T-helper 1 cell (primary cell): ENCODE data around the gene GPR55.
"Not testable (repeated sequence)": the region's sequence is repeated elsewhere in the genome, so short reads cannot be mapped to it uniquely, and the experiment has no call there.

ENCODE experiments used
- DNase-seq, 5 donors: peaks; one replicate each; pipeline ENCODE4 v3.0.0-alpha.2; 2012 to 2020
- total RNA-seq, 4 donors: gene quantifications; one replicate each; lab custom pipeline; 2026; lab: John Stamatoyannopoulos, UW

The GPR55 gene, protein sequence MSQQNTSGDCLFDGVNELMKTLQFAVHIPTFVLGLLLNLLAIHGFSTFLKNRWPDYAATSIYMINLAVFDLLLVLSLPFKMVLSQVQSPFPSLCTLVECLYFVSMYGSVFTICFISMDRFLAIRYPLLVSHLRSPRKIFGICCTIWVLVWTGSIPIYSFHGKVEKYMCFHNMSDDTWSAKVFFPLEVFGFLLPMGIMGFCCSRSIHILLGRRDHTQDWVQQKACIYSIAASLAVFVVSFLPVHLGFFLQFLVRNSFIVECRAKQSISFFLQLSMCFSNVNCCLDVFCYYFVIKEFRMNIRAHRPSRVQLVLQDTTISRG
- total RNA-seq = 4.5 to 21.1 (median 13.4) reads per million in 4 donors

DNA sequence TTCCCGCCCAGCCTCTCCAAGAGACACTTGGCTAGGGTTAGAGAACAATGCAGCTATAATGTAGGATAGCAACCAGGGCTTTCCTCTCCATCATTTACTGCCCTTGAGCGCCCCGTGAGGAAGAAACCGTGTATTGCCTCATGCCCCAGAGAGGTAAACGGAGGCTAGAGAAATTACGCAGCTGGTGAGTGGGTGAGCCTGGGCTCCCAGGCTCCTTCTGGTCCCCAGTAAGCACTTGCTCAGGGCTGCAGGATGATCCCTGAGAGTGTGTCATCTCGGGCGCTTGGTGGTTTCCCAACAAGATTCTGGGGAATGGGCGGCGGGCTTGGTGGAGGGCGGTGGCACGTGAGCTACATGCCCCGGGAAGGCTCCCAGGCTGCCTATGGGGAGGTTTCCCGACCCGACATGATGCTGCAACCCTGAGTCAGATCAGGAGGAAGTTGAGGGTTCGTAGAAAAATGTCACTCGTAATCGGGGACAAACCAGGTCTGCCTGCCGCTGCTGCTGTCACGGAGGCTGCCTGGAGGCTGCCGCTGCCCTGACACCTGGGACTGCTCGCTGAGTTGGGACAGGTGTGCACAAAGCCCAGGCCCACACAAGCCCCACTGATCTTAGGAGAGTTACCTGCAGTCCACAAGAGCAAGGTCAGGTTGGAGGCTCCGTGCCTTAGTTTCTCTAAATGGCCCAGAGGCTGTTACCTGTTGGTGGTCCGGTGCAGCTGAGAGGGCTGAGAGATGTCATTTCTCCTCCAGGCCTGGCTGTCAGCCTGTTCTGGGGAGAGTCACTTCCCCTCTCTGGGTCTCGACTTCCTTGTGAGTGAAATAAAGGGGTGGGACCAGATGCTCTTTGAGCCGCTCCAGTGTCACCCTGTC, at the start of gene GPR55:
Gene GPR55 (minus strand): TSS at position 773 of the 872 bp plus-strand sequence. CDS start 14,280 bp downstream, outside the sequence.
- DNase-seq = peak in 3 of 5 donors; percentile 34 to 83 (median 40)

DNA sequence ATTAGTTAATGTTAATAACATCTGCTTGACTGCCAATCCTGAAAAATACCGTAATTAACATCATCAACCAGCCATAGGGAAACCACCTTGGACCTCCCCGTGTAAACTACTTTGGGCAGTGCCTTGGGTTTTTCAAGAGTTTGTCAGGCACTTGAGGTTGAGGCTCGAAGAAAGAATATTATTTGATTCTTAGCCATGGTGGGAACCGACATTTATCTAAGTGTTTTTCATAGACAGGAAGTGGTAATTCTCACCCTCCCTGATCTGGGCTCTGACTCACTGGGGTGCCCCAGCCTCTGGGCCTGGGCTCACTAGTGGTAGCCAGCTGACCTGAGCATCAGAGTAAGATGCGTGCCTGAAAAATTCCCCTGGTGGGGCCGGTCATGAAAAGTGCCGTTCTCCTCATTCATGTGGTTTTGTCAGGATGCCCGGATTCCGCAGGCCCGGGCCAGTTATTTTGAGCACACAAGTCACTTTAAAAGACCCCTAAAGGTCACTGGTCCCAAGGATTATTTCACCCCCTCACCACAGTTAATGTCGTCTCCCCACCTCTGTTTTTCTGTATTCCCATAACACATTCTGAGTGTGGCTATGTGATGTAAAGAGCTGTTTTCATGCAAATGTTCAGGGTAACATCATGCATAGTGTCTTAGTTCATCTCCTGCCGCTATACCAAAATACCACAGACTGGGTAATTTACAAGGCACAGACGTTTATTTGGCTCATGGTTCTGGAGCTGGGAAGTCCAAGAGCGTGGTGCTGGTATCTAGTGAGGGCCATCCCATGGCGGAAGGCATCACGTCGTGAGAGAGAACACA, 49.3 kb upstream of the GPR55 start:
- peak; percentile 55 to 86 (median 62) for DNase-seq

DNA sequence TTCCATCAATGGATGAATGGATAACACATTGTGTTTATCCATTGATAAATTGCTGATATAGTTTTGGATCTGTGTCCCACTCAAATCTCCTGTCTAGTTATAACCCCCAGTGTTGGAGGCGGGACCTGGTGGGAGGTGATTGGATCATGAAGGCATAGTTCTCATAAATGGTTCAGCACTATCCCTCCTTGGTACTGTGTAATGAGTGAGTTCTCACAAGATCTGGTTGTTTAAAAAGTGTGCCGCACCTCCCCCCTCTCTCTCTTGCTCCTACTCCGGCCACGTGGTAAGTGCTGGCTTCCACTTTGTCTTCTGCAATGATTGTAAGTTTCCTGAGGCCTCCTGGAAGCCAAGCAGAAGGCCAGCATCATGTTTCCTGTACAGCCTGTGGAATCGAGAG, 47.0 kb upstream of the GPR55 start:
- DNase-seq = no peak

DNA sequence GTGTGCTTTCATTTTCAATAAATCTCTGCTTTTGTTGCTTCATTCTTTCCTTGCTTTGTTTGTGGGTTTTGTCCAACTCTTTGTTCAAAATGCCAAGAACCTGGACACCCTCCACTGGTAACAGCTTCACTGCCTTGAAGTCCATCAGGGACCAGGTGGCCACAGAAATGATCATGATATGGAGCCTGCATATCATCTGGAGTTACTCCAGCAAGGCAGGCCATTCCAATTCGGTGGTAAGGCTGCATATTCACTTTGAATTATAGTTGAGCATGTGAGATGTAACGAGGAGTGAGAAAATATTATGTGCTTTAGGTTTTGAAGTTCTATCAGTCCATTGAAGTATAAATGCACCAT, 44.6 kb upstream of the GPR55 start:
- DNase-seq = no peak

DNA sequence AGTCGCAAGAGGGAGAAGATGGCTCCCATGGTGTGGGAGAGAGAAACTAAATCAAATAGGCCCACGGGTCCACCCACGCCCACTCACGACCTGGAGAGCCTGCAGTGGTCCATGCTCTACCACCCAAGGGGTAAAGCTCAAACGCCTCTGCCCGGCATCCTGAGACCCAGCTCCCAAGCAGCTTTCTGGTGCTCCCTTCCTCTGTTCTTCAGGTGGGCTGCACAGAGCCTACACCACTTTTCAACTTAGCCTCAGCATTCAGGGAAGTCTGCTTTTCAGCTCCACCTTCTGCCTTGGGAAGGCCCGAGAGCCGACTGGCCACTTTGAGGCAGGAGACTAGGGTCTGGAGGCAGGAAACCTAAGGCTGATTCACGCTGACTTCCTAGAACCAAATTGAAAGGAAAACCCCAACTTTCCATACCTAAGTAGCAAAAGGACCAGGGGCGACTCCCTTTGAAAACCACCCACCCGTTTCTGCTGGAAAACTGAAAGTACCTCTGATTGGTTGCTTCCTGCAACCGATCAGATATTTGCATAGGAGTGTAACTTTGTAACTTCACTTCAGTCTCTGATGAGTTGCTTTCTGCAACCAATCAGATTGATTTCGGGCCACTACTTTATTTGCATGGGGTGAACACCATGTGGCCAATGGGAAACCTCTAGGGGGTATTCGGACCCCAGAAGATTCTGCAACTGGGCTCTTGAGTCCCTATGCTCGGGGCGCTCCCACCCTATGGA, 44.0 kb upstream of the GPR55 start:
- no peak for DNase-seq

DNA sequence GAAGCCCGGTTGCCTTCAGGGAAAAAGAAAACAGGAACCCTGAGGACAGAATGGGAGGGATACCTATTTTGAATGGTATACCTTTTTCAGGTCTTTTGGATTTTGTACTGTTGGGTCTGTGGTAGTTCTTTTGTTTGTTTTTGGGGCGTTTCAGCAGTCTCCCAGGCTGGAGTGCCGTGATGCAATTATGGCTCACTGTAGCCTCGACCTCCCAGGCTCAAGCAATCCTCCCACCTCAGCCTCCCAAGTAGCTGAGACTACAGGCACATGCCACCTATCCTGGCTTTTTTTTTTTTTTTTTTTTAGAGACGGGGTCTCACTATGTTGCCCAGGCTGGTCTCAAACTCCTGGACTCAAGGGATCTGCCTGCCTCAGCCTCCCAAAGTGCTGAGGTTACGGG, 43.3 kb upstream of the GPR55 start:
- DNase-seq = not testable (repeated sequence)

DNA sequence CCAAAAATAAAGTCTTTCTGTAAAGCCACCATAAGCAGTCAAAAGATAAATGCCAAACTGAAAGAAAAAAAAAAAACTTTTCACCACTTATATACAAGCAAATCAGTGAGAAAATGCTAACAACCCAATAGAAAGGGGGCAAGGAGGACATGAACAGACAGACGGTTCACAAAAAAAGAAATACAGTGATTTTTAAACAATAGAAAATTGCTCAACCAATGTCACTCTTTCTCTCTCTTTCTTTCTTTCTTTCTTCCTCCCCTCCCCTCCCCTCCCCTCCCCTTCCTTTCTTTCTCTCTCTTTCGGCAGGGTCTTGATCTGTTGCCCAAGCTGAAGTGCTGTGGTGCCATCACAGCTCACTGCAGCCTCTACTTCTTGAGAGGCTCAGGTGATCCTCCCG, 42.1 kb upstream of the GPR55 start:
- no peak for DNase-seq

DNA sequence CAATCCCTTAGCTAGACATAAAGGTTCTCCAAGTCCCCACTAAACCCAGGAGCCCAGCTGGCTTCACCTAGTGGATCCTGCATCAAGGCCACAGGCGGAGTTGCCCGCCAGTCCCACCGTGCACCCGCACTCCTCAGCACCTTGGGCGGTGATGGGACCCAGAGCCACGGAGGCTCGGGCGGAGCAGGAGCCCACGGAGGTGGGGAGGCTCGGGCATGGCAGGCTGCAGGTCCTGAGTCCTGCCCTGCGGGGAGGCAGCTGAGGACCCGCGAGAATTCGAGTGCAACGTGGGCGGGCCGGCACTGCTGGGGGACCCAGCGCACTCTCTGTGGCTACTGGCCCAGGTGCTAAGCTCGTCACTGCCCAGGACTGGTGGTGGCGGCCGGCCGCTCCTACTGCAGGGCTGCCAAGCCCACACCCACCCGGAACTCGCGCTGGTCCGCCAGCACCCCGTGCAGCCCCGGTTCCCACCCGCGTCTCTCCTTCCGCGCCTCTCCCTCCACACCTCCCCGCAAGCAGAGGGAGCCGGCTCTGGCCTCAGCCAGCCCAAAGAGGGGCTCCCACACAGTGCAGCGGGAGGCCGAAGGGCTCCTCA, 39.2 kb upstream of the GPR55 start:
- no peak for DNase-seq

DNA sequence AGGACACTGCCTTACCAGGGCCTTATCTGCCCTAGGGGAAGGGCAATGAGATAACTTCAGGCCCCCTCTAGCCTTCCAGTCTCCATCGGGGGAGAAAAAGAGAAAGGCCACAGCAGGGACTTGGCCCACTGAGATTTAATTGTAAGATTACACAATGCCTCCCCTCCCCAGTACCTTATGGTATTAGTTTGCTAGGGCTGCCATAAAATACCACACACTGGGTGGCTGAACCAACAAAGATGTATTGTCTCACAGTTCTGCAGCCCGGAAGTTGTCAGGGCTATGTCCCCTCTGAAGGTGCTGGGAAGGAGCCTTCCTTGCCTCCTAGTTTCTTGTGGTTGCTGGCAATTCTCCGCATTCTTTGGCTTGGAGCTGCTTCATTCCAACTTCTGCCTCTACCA, 36.0 kb upstream of the GPR55 start:
- DNase-seq = no peak

DNA sequence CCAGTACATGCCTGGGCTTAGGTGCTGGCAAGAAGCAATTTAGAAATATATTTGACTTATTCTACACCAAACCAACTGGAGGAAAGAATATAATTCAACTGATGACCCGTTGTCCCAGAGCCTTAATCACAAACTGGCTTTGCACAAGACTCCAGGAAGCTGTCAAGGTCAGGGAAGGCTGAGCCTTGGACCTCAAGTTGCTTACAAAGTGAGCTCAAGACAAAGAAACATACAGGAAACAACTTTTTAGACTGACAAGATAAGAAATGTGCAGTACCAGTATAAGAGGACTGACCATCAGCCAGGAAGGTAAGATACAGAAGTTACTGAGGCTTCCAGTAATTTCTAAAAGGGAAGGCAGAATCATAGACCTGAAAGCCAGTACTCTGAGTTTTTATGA, 35.0 kb upstream of the GPR55 start:
- DNase-seq = no peak

DNA sequence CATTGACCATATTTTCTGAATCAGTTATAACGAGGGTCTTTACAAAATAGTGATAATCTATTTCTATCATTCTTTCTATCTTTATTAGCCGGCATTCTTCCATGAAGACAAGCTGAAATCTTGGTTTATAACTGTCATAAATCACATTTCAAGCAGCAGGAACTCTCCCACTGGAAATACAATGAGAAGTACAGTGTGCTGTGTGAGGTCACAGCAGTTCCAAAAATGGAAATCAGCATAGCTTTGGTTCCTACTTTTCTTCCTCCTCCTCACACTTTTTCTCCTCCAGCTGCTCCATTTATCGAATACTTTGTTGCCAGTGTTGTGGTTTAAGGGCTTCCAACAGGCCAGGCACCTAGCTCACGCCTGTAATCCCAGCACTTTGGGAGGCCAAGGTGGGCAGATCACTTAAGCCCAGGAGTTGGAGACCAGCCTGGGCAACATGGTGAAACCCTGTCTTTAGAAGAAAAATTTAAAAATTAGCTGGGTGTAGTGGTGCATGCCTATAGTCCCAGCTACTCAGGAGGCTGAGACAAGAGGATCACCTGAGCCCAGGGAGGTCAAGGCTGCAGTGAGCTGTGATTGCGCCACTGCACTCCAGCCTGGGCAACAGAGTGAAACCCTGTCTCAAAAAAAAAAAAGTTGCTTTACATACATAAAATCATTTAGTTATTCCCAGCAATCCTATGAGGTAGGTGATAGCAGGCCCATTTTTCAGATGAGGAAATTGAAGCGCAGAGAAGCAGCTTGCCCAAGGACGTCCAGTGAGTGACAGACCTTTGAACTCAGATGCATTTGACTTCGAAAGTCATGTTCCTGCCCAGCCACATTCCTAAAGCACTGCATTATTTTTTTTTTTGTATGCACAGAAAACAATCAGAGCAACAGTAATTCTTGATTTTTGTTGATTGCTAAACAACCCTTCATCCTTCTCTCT, 34.0 kb upstream of the GPR55 start:
- DNase-seq = no peak

DNA sequence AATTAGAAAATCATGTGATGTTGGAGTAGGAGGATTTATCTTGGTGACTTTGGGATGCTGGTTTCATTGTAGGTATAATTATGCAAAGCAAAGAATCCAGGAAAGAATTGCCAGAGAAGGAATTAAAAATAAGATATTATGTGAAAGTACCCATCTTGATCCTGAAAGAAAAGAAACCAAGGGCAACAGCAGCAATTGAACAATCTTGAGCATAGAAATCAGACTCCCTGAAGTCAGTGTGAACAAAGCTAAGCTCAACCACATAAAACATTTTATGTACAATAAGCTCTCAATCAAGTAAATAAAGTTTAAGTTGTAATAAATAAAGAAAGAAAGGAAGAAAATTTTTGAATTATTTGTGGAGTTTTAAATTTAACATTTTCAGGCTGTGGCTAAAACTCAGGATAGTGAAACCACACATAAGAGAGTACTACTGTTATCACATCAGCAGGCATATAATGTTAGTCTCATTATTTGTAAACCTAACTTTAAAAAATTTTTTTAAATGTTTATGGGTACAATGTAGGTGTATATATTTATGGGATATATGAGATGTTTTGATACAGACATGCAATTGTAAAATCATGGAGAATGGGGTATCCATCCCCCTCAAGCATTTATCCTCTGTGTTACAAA, 32.8 kb upstream of the GPR55 start:
- no peak for DNase-seq

DNA sequence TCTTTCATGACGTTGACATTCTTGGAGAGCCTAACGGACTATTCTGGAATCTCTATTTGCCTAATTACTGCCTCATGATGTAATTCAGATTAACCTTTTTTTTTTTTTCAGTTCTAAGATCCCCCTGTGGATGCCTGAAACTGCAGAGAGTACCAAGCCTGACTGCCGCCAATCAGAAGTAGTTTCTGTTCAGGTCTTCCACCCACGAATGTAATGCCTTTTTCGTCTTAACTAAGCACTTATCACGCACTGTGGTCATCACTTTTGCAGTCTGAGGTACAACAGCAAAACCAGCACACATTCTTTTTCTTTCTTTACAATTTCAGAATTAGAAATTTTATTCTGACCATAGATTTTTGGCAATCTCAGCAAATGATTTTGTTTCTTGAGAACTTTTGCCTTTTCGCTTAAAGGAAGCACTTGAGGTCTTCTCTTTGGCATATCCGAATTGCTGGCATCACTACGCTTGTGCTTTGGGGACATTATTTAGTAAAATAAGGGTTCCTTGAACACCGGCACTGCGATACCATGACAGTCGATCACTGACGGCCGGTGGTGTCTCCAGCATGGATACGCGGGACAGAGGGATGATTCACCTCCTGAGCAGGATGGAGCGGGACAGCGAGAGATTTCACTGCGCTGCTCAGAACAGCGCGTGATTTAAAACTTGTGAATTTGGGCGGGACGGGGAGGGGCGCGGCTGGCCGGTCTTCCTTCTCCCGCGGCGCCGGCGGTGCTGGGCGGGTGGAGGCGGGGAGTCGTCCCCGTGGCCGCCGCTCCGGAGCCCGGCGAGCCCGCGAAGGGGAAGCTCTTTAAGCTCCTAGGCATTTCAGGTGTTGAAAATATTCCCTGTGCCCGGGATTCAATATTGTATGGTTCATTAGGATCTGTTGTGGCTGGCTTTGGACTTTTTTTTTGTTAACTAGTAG, 32.0 kb upstream of the GPR55 start:
- peak in 1 of 5 donors; percentile 88 for DNase-seq

DNA sequence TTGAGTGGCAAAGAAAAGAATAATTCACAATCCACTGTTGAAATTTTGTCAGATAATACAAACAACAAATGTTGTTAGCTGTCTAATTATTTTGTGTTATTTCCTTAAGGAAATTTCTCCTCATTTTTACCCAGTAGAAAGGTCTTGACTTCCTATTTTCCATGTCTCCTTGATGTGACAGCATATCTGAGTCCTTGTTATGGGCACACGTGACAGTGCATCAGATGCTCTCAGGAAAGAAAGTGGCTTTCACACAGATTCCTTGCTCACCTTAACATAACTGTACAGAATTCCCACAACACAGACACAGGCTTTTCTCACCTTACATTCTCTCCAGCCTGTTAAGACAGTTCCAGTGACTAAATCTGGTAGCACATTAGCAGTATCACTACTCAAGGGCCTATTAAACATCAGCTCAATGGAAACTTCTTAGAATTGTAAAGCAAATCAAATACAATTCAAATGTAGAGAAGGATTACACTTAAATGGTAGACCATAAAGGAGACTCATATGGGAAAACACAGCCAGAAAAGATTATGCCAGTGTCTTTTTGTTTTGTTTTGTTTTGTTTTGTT, 30.2 kb upstream of the GPR55 start:
- DNase-seq = no peak

DNA sequence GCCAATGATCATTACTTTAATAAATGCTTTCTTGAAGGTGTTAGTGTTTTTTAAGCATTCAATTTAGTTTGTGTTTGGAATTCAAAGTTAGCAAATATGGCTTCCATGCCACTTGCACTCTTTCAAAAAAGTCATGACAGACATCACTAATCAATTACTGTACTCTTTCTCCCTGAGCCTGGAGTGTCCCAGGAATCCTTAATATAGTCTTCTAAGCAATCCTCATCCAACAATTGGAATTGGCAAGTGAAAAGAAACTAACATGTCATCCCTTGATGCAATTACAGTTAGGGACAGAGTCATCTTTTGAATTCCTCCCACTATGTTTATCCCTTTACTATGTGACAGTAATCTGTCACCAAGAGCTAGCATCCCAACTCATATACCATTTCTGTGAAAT, 29.7 kb upstream of the GPR55 start:
- DNase-seq = no peak

DNA sequence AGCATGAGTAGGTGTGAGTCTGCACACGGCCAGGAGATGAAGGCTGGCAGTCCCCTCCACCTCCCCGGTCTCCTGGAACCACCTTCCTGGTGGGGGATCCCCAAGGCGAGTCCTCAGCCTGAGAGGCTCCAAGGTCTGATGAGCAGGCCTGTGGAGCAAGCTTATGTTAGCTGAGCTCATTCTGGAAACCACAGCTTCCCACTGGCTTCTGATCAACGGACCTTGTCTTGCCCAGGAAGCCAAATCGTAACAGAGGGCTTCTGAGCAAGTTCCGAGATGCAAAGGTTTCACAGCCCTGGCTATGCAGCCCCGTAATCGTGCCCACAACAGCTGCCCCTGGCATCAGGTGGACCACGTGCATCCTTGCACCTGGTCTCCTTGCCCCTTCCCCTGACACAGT, 28.8 kb upstream of the GPR55 start:
- DNase-seq = peak in 1 of 5 donors; percentile 19

DNA sequence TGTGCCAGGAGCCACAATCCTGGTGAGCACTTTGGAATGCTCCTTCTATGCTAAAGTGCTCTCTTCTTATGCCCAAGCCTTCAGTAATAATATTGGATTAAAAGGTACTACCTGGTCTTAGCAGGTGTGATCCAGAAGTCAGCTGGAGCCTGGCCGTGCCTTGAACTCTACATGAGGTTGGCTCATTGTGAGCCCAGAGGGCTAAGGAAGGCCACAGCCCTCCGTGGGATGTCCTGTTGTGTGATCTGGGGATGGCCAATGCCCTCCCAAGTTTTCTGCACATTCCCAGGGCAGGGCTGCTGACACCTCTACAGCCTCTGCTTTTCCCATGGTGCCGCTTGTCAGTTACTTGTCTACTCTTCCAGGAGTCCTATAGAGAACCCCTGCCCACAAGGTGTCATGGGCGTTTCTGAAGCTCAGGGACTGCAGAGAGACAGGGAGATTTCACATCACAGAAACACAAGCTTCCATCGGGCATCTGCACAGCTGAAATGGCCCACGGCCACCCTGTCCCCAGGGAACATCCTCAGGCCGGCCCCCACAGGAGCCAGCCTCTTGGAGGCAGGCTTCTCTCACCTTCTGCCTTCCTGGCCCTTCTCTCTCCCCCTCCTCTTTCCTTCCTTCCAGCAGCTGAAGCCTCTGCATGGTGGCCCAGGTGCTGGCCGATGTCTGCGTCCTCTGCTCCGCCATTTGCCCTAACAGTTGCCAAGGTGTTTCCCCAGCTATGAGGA, 27.3 kb upstream of the GPR55 start:
- DNase-seq = no peak

DNA sequence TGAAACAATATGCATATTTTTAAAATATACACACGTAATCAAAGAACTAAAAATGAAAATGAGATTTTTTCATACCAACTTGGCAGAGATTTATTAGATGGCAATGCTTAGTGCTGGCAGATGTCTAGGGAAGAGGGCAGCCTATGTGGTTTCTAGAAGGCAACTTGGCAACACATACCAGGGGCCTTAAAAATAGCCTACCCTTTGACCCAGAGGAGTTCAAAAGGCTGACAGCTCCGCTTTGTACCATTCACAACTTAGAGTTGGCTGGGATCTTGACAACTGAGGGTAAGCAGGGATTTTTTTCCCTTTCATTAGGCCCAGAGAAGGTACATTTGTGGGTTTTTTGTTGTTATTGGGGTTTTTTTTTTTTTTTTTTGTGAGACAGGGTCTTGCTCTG, 26.4 kb upstream of the GPR55 start:
- DNase-seq = no peak
